GM12801 (cell line): Measurements from ENCODE around the gene DNAAF3.

Experiments used
- CTCF ChIP-seq: IDR thresholded peaks from one replicate; pipeline ENCODE4 v1.5.1; 2011; ENCODE audit warnings: control low read depth; ENCODE audit not compliant: insufficient read length; ENCODE audit errors: extremely low read depth

Gene DNAAF3

GRCh38 chr19:55141696-55142095 is 24.7 kb downstream of the DNAAF3 start:
- TF ChIP-seq CTCF: no peak

- no peak for TF ChIP-seq CTCF
Measured at GRCh38 chr19:55137915-55138314, 28.5 kb downstream of the DNAAF3 start.

GRCh38 chr19:55136399-55137102 is 29.9 kb downstream of the DNAAF3 start:
- no peak for TF ChIP-seq CTCF

DNA sequence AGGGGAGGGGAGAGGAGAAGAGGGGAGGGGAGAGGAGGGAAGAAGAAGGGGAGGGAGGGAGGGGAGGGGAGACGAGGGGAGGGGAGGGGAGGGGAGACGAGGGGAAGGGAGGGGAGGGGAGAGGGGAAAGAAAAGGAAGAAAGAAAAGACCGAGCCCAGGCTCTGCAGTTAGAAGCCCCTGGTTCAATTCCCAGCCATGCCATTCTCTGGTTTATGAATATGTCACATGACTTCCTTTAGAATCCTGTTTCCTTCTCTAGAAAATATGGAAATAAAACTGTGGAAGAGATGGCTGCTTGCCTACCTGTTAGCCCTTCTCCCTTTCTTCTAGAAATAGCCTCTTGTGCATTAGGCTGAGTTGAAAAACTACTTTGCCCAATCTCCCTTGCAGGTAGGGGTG is 31.7 kb downstream of the DNAAF3 start:
- TF ChIP-seq CTCF: no peak

GRCh38 chr19:55133639-55134444 is 32.6 kb downstream of the DNAAF3 start:
- no peak for TF ChIP-seq CTCF

DNA sequence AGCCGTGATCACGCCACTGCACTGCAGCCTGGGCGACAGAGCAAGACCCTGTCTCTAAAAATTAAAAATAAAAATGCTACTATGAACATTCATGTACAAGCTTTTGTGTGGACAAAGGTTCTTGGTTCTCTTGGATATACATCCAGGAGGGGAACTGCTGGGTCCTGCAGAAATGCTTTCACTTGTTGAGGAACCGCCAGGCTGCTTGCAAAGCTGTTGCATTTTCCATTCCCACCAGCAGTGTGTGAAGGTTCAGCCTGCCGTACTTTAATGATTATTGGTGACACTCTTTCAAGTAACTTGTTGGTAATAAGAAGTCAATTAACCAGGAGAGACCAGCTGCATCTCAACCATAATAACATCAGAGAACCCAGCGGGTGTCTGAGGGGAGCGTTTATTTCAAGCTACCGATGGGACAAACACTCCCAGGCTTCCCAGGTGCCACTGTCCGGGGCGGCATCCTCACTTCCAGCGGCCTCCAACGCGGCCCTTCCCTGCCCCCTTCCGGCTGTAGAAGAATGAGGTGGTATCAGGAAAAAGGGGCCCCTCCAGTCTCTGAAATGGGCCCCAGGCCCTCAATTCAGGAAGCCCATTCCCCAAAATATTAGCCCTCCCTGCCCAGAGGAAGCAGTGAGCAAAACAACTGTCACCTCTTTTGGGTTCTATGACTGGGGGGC is 33.8 kb downstream of the DNAAF3 start:
- TF ChIP-seq CTCF: no peak

- no peak for TF ChIP-seq CTCF
Measured at GRCh38 chr19:55131421-55131820, 35.0 kb downstream of the DNAAF3 start.
